GM23338 (cell line): ENCODE data around the gene PTPRQ.

Source experiments
- CREB1 ChIP-seq: fragments of 250-450 bp; sonication (Bioruptor Pico); IDR thresholded peaks from 2 replicates; pipeline ENCODE4 v1.5.0; 2020; ENCODE audit warnings: low read depth, mild to moderate bottlenecking, moderate library complexity
- CTCF ChIP-seq, 2 experiments: fragments of 200-600 bp in 1 of 2; sonication (generic) in 1 of 2; conservative IDR thresholded peaks; 2 replicates each; pipeline versions ENCODE4 v1.5.1 to v1.6.1; 2016 to 2017; ENCODE audit warnings: antibody characterized with exemption in 2 of 2, low read depth in 2 of 2, mild to moderate bottlenecking in 2 of 2, moderate library complexity in 1 of 2
- EZH2phosphoT487 ChIP-seq: fragments of 200-600 bp; sonication (generic); IDR thresholded peaks from one replicate; pipeline ENCODE4 v1.8.1; 2018; ENCODE audit warnings: antibody characterized with exemption; ENCODE audit not compliant: unreplicated experiment
- REST ChIP-seq: IDR thresholded peaks from one replicate; pipeline ENCODE4 v1.6.1; 2018; ENCODE audit warnings: antibody characterized with exemption; ENCODE audit not compliant: unreplicated experiment

- TF ChIP-seq CTCF (conservative IDR thresholded peaks at IDR 0.05; ENCODE audit: low read depth in 2 of 2) (no peak), EZH2phosphoT487 (no peak), CREB1 (no peak), REST (no peak)
Observed at GRCh38 chr12:80460972-80461371, 16.9 kb downstream of the PTPRQ start.
